ENCODE data around the gene NCR1. TPM values are rescaled to one million over a fixed set of nuclear protein-coding genes. Genes with fewer than 3 reads are reported as not detected.

The NCR1 gene
- total and polyA plus RNA-seq, 2 of the 8 experiments (the other 6 are each of a cell fraction or from before 2014, with no cell fraction given), result 1.5 to 5.1 TPM

- no peak for TF ChIP-seq ZNF274 (IDR thresholded peaks at IDR 0.05; ENCODE audit: borderline replicate concordance, extremely low read depth, low read length)
- no peak for TF ChIP-seq TEAD4 (IDR thresholded peaks at IDR 0.05; ENCODE audit: low read depth, low read length)
- TF ChIP-seq SP2 (IDR thresholded peaks at IDR 0.05; ENCODE audit: low read length), result no peak
These were observed 22.7 kb upstream of the NCR1 start (continued) for GRCh38 chr19:54883228-54883627.

Measured in H1 (cell line).